Measurements from ENCODE around the gene PNPLA2. TPM values are rescaled to one million over a fixed set of nuclear protein-coding genes. Genes with fewer than 3 reads are reported as not detected.
A peak's percentile ranks its signal among the peaks of the same experiment; 100 is the strongest.

Gene PNPLA2
- total RNA-seq, 2 experiments from 2014 or later, result 15.5 to 22.6 TPM

DNA sequence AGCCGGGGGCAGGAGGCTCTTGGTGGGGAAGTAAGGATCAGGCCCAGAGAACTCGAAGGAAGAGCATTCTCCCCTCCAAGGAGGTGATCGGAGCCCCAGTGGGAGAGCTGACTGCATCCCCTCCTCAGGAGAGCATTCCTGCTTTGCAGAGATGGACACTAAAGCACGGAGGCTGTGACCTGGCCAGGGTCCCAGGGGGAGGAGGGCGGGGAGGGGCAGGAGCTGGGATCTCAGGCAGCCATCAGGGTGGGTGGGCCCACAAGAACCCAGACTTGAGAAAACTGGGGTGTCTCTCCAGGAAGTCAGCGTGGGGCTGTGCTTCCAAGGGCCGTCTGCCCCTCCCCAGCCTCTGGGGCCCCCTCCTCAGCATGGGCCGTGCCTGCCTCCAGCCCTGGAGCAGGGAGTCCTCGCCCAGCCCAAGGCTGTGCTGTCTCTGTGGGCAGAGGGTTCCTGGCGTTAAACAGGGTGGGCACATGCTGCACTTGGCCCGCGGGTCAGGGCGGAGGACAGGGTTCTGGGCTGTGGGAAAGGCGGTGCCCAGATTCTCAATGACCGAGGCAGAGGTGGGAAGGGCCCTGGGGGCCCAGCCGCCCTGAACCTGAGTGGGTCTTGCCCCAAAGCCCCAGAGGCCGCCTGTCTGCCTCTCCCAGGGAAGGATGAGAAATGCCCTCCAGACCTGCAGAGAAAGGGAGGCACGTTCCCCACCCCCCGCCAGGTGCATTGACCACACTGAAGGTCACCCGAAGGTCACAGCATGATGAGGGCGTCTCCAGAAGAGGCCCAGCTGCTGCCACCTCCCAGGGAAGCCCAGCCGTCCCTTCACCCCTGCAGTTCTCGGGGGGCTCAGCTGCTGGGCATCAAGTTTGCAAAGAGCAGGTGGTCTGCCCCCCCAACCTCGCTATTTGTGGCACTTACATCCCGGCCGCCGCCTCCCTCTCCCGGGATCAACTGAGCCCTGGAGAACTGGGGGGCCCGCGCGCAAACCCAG lies 29.5 kb upstream of the PNPLA2 start:
- peaks cover 3% of the 10 kb centered on the region for H3K27me3 Mint-ChIP-seq (ENCODE audit: low read depth)
- peaks cover 11% of the 10 kb centered on the region for H3K36me3 Mint-ChIP-seq (ENCODE audit: low read depth)
- H3K4me1 Mint-ChIP-seq (ENCODE audit: low read depth), result no peaks in the 10 kb centered on the region
- intact Hi-C loops (cut with micrococcal nuclease), result no loop called here
- H3K4me3 Mint-ChIP-seq, result no peak overlapping the region
- DNase-seq, result no peak
- H3K27ac Mint-ChIP-seq, result no peak overlapping the region
- H3K9me3 Mint-ChIP-seq, result no peaks in the 10 kb centered on the region
- CTCF ChIA-PET, result no interaction called here

- H3K27ac Mint-ChIP-seq, result no peak within 1 kb of the TSS
- CTCF ChIA-PET, result no interaction called here
- peaks cover 1% of the 10 kb centered on the region for H3K4me1 Mint-ChIP-seq (ENCODE audit: low read depth)
- peaks cover 3% of the 10 kb centered on the region for H3K27me3 Mint-ChIP-seq (ENCODE audit: low read depth)
- DNase-seq, result no peak
- peaks cover 11% of the 10 kb centered on the region for H3K36me3 Mint-ChIP-seq (ENCODE audit: low read depth)
- H3K4me3 Mint-ChIP-seq, result no peak within 1 kb of the TSS
- intact Hi-C loops (cut with micrococcal nuclease), result loop anchor here (10.0 kb wide), 1 partner anchor 475 kb away; the partner anchor contains the start of gene IFITM1
- H3K9me3 Mint-ChIP-seq, result no peaks in the 10 kb centered on the region
Measured at GRCh38 chr11:789943-790342, 28.8 kb upstream of the PNPLA2 start, which contains the start of gene CEND1. Gene CEND1 (minus strand): TSS chr11:790090. CDS start chr11:788576, 1,514 bp downstream.

DNA sequence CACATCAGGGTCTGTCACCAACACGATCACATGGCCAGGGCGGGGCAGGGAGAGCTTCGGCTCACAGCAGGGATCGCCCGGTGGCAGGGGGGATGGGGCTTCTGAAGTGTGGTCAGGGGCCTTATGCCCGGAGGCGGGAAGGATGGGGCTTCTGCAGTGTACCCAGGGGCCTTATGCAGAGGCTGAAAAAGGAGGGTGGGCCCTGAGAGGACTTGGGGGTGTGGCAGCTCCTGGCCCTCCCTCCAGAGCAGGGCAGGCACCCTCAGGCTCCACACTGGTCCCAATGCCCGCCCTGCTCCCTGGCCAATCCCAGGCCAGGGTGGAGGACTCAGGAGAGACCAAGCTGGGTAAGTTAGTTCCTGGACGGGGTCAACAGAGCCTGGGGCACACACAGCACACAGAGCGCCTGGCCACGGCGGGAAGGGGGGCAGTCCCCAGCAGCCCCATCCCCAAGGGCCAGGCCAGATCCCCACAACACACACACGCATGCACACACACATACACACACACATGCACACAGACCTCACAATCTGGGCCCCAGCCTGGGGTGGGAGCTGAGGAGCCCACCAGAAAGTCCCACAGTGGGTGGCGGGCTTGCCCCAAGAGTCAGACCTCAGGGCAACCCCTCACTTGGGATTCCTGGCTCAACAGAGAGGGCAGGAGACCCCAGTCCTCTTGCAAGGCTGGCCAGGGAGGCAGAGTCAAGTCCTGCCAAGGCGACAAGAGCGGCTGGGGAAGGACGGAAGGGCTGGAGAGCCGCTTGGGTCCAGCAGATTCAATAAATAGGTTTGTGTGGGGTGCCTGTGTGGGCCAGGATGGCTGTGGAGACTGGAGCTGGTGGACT lies 27.8 kb upstream of the PNPLA2 start:
- Mint-ChIP-seq H3K27me3 (ENCODE audit: low read depth) (peaks cover 3% of the 10 kb centered on the region), H3K27ac (no peak overlapping the region), H3K4me1 (ENCODE audit: low read depth) (peaks cover 7% of the 10 kb centered on the region), H3K36me3 (ENCODE audit: low read depth) (peaks cover 11% of the 10 kb centered on the region), H3K4me3 (no peak overlapping the region), H3K9me3 (no peaks in the 10 kb centered on the region)
- DNase-seq, result no peak
- intact Hi-C loops (cut with micrococcal nuclease), result loop anchor here (10.0 kb wide), 1 partner anchor 476 kb away; the partner anchor contains the start of gene IFITM1
- CTCF ChIA-PET, result no interaction called here

DNA sequence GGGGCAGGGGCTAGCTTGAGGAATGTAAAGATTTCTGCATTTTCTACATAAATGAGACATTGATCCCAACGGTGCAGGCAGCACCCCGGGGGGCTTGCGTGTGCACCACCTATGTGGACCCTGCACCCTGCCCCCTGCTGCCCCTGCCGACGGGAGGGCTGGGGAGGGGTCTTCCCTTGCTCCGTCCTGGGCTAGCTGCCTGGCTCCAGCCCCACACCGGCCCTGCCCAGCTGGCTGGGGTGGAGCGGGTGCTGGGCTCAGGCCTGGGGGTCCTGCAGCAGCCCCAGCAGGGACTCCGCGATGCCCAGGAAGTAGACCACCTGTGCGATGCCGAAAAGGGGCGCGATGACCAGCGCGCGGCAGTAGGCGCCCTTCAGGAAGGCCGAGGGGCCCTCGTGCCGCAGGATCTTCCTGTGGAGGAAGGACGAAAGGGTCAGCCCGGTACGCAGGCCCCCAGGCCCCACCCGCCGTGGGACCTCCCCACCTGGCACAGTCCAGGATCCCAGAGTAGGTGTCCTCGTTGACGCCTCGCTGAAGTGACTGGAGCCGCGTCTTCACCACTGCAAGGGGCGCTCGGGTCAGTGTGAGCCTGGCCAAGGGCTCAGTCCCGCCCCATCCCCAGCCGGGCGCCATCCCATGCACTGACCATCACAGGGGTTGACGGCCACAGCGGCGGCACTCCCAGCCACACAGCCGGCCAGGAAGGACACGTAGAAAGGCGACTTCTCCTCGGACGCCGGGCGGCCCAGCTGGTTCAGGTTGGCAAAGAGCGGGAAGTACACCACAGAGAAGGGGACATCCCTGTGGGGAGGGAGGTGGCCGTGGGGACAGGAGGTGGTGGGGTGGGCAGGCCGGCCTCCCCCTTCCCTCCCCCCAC lies 26.8 kb upstream of the PNPLA2 start:
- CTCF ChIA-PET, result no interaction called here
- no peak overlapping the region for H3K4me3 Mint-ChIP-seq
- H3K27ac Mint-ChIP-seq, result no peak overlapping the region
- H3K4me1 Mint-ChIP-seq (ENCODE audit: low read depth), result peaks cover 12% of the 10 kb centered on the region
- peaks cover 11% of the 10 kb centered on the region for H3K36me3 Mint-ChIP-seq (ENCODE audit: low read depth)
- intact Hi-C loops (cut with micrococcal nuclease), result loop anchor here (10.0 kb wide), 1 partner anchor 477 kb away; the partner anchor contains the start of gene IFITM1
- peaks cover 3% of the 10 kb centered on the region for H3K27me3 Mint-ChIP-seq (ENCODE audit: low read depth)
- DNase-seq, result no peak
- no peaks in the 10 kb centered on the region for H3K9me3 Mint-ChIP-seq

- H3K27me3 Mint-ChIP-seq (ENCODE audit: low read depth), result peaks cover 3% of the 10 kb centered on the region
- H3K4me3 Mint-ChIP-seq, result no peak overlapping the region
- intact Hi-C loops (cut with micrococcal nuclease), result loop anchor here (10.0 kb wide), 1 partner anchor 478 kb away; the partner anchor contains the start of gene IFITM1
- CTCF ChIA-PET, result no interaction called here
- no peak overlapping the region for H3K27ac Mint-ChIP-seq
- no peaks in the 10 kb centered on the region for H3K9me3 Mint-ChIP-seq
- H3K4me1 Mint-ChIP-seq (ENCODE audit: low read depth), result peaks cover 12% of the 10 kb centered on the region
- no peak for DNase-seq
- peaks cover 11% of the 10 kb centered on the region for H3K36me3 Mint-ChIP-seq (ENCODE audit: low read depth)
Measured at GRCh38 chr11:792535-792821, 26.2 kb upstream of the PNPLA2 start.

- H3K9me3 Mint-ChIP-seq, result no peaks in the 10 kb centered on the region
- DNase-seq, result no peak
- no peak overlapping the region for H3K4me3 Mint-ChIP-seq
- peaks cover 12% of the 10 kb centered on the region for H3K4me1 Mint-ChIP-seq (ENCODE audit: low read depth)
- CTCF ChIA-PET, result no interaction called here
- no peak overlapping the region for H3K27ac Mint-ChIP-seq
- peaks cover 11% of the 10 kb centered on the region for H3K36me3 Mint-ChIP-seq (ENCODE audit: low read depth)
- H3K27me3 Mint-ChIP-seq (ENCODE audit: low read depth), result peaks cover 3% of the 10 kb centered on the region
- intact Hi-C loops (cut with micrococcal nuclease), result loop anchor here (10.0 kb wide), 1 partner anchor 478 kb away; the partner anchor contains the start of gene IFITM1
Measured at GRCh38 chr11:792873-793272, 25.8 kb upstream of the PNPLA2 start.

- no peak overlapping the region for H3K27ac Mint-ChIP-seq
- CTCF ChIA-PET, result no interaction called here
- H3K4me1 Mint-ChIP-seq (ENCODE audit: low read depth), result peaks cover 12% of the 10 kb centered on the region
- intact Hi-C loops (cut with micrococcal nuclease), result loop anchor here (10.0 kb wide), 1 partner anchor 479 kb away; the partner anchor contains the start of gene IFITM1
- no peaks in the 10 kb centered on the region for H3K9me3 Mint-ChIP-seq
- H3K36me3 Mint-ChIP-seq (ENCODE audit: low read depth), result peaks cover 11% of the 10 kb centered on the region
- H3K4me3 Mint-ChIP-seq, result no peak overlapping the region
- DNase-seq, result no peak
- peaks cover 3% of the 10 kb centered on the region for H3K27me3 Mint-ChIP-seq (ENCODE audit: low read depth)
Measured at GRCh38 chr11:793556-793955, 25.2 kb upstream of the PNPLA2 start.

DNA sequence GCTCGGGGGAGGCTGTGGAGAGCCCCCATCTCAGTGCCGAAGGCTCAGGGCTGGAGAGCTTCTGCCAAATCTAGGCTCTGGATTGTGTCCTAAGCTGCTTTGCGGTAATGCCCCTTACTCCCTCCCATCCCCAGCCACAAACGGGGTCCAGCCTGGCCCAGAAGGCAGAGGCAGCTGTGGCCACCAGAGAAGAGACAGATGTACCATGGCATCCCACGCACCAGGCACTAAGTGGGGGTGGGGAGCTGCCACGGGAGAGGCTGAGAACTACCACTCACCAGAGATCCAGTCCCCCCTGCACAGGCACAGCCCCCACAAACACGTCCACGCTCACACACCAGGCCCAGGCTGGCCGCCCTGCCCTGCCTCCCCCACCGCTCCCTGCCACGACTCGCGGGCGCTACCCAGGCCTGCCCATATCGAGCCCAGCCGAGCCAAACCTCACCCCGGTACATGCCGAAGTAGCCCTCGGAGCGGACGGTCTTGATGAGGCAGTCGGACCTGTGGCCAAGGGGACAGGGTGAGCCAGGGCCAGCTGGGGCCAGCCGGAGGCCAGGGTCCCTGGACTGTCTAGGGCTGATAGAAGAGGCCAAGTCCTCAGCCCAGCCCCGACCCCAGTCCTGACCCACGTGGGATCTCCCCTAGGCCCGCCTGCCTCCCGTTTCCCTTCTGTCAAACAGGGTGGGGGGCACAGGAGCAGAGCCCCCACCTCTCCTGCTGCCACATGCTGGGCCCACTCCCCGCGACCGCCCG lies 24.5 kb upstream of the PNPLA2 start:
- H3K27ac Mint-ChIP-seq, result no peak overlapping the region
- H3K36me3 Mint-ChIP-seq (ENCODE audit: low read depth), result peaks cover 11% of the 10 kb centered on the region
- no peaks in the 10 kb centered on the region for H3K9me3 Mint-ChIP-seq
- H3K4me1 Mint-ChIP-seq (ENCODE audit: low read depth), result peaks cover 12% of the 10 kb centered on the region
- intact Hi-C loops (cut with micrococcal nuclease), result loop anchor here (10.0 kb wide), 1 partner anchor 479 kb away; the partner anchor contains the start of gene IFITM1
- H3K4me3 Mint-ChIP-seq, result peak overlapping the region; percentile 4
- CTCF ChIA-PET, result no interaction called here
- DNase-seq, result no peak
- H3K27me3 Mint-ChIP-seq (ENCODE audit: low read depth), result no peaks in the 10 kb centered on the region

DNA sequence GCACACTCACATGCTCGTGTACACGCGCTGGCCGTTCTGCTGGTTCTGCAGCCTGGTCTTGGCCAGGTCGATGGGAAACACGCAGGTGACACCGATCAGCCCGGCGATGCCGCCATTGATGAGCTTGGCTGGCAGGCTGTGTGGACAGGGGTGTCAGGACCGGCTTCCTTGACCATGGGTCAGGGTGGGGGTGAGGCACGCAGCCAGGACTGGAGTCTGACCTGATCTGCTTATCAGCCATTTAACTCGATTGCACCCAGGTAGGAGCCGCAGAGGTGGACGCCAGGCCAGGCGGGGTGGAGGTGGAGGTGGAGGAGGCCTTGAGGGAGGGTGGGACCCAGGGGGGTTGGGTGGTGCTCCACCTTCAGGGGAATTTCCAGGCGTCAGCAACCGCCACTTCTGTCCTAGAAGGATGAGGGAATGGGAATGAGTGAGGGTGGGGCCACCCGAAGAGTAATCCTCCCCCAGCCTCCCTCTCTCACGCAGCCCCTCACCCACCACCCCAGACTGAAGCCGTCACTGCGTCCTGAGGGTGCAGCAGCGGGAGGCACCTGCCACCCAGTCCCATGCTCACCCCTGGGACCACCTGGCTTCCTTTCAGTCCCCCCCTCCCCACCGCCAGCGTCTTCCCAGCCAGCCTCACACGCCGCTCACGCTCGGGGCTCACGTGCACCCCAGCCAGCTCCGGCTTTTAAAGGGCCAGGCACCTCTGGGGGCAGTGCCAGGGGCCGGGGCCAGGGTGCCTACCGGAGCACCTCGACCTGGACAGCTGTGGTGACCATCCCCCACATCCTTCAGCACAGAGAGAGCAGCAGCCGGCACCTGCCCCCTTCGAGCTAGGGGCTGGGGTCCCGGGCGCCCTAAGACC lies 23.7 kb upstream of the PNPLA2 start:
- no peak overlapping the region for H3K27ac Mint-ChIP-seq
- H3K4me1 Mint-ChIP-seq (ENCODE audit: low read depth), result peaks cover 12% of the 10 kb centered on the region
- intact Hi-C loops (cut with micrococcal nuclease), result loop anchor here (5.0 to 10.0 kb wide), 4 partner anchors 218 to 588 kb away; partner anchors contain the start of genes BET1L, IFITM1, LMNTD2 and PHRF1

More for the DNA sequence above, 23.7 kb upstream of the PNPLA2 start:
- no peak for DNase-seq
- H3K36me3 Mint-ChIP-seq (ENCODE audit: low read depth), result peaks cover 11% of the 10 kb centered on the region
- H3K4me3 Mint-ChIP-seq, result peak overlapping the region; percentile 86
- H3K27me3 Mint-ChIP-seq (ENCODE audit: low read depth), result no peaks in the 10 kb centered on the region
- H3K9me3 Mint-ChIP-seq, result no peaks in the 10 kb centered on the region
- CTCF ChIA-PET, result interaction anchor here (1.0 kb wide), 1 partner anchor 31 kb away, joined by 4 read pairs; no protein-coding TSS in a partner anchor
